HG03558 (cell line): ENCODE measurements around the gene IL18R1.

ENCODE experiments used
- ATAC-seq: cut with Tn5 transposase; IDR thresholded peaks from one replicate; pipeline ENCODE4 v1.9.1; 2021; ENCODE audit warnings: moderate number of reproducible peaks; ENCODE audit not compliant: unreplicated experiment; ENCODE audit errors: extremely low read depth

Gene IL18R1

DNA sequence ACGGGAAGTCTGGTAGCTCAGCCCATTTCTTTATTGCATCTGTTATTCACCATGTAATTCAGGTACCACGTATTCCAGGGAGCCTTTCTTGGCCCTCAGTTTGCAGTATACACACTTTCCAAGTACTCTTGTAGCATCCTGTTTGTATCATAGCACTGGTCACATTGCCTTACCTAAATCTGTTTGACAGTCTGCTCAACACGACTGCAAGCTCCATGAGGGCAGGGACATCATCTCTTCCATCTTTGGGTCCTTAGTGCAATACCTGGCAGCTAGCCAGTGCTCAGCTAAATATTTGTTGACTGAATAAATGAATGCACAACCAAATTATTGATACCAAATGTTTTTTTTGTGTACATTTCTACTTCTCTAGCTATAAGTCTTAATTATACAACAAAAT is 11.2 kb upstream of the IL18R1 start:
- ATAC-seq: no peak

DNA sequence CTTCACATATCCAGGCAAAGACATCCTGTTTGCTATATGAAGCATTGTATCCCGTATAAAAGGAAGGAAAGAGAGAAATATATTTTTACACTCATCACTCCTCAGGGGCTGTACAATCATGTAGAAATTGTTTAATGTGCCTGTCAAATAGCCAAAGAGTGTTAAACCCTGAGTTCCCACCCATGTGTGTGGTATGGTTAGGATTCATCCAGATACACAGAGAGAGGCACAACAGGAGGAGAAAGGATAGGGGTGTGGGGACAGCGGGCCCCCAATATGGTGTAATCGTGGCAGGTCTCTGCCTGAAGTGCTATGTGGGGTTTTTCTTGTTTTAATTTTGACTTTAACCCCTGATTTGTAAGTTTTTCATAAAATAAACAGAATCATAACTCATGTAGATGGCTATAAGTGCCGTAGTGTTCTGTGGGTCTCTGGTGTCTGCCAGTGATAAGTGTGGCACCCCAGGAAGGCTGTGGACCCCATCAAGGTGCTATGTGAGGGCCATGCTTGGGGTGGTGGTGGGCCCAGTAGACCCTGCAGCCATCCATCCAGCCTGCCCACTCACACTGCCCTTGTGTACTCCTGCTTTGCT is 10.2 kb upstream of the IL18R1 start:
- ATAC-seq: no peak

DNA sequence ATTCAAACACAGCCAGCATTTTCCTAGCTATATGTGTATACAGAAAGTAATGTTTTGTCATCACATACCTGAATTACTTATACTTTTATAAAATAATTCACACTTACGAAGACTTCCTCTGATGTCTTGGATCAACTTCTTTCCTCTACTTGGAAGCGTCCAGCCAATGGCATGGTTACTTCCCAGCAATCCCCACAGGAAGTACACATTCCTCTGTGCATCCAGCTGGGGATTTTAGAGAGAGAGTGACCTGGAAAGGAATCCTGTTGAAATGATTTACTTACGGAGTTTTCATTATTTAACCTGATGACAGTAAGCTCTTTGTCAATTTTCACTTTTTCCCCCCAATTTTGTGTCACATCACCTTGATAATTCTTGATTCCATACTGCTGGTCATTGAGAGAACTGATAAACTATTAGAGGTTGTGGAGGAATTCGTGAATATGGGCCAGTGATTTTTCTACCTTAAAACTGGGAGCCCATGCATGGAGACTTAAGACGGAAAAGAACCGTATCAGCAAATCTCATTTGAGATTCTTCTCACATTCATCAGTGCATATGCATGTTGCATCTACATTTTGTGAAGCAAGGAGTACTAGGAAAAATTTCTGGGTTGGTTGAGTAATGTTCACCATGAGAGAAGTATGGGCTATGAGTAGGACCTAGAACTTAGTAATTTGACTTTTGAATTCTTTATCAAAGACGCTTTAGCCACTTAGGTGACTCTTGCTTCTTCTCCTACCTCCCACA is 9.0 kb upstream of the IL18R1 start:
- no peak for ATAC-seq

GRCh38 chr2:102350137-102350793 is 5.3 kb upstream of the IL18R1 start:
- no peak for ATAC-seq

- ATAC-seq: no peak
Observed at GRCh38 chr2:102356381-102356712, 751 bp downstream of the IL18R1 start.

GRCh38 chr2:102356741-102357140 is 1.1 kb downstream of the IL18R1 start:
- no peak for ATAC-seq

- ATAC-seq: no peak
Observed at GRCh38 chr2:102357937-102358336, 2.3 kb downstream of the IL18R1 start.

DNA sequence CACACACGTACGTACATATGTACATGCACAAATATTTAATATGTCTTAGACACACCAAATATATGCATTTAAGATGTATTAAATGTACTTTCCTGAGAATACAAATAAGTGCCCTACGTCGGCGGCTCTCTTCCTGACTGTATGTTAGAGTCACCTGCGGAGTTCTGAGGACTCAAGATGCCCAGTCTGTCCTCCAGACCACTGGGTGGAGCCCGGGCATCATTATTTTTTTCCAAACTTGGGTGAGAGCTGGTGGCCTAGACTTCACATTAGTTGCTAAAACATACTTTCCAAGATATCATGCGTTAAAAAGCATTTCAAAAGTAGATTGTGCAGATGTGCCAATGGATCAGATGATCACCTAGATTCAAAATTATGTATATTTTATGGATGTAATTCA is 2.9 kb downstream of the IL18R1 start:
- ATAC-seq: no peak

DNA sequence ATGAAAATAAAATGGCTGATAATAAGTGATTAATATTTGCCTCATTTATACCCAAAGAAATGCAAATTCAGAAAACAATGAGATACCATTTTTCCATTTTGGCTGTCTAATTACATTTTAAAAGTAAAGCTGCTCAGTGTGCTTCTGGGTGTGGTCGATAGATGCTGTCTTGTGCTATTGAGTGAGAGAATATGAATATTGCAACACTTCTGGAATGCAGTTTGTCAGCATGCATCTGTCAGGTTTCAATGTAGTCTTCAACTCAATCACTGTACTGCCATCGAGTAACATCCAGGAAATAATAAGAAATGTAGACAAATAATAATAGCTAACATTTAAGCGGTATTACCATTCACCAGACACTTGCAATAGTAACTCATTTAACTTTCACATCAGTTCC is 3.9 kb downstream of the IL18R1 start:
- ATAC-seq: no peak

- no peak for ATAC-seq
Observed at GRCh38 chr2:102361632-102362241, 6.1 kb downstream of the IL18R1 start.

DNA sequence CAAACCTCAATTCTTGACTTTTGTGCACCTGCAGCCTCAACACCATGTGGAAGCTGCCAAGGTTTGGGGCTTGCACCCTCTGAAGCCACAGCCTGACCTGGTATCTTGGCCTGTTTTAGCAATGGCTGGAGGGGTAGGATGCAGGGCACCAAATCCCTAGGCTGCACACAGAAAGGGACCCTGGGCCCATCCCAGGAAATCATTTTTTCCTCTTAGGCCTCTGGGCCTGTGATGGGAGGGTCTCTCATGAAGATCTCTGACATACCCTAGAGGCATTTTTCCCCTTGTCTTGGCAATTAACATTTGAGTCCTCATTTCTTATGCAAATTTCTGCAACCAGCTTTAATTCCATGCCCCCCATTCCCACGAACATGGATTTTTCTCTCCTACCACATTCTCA is 10.2 kb downstream of the IL18R1 start:
- ATAC-seq: no peak

- no peak for ATAC-seq
Observed at GRCh38 chr2:102366406-102367112, 11.0 kb downstream of the IL18R1 start.

DNA sequence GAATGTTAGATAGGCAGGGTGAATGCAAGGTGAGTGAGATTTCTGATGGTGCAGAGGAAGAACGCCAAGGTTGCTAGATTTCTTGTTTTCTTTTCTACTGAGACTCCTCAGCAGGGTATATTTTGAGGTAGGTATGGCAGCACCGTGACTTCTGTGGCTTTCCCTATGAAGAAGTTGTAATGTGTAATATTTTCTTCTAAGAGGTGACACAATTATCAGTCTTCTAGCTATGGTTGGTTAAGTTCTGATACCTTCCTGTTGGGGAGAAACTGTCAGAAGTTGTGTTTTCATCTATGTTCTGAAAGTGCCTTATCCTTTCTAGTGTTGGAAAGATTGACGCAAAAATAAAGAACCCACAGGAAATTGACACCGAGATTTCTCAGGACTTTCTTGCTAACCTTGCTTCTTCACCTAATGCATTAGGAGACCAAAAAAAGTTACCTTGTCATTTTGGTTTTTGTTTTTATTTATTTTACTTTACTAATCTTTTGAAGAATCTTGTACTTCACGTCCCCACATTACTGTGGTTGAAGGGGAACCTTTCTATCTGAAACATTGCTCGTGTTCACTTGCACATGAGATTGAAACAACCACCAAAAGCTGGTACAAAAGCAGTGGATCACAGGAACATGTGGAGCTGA is 11.9 kb downstream of the IL18R1 start:
- ATAC-seq: peak; percentile 49

DNA sequence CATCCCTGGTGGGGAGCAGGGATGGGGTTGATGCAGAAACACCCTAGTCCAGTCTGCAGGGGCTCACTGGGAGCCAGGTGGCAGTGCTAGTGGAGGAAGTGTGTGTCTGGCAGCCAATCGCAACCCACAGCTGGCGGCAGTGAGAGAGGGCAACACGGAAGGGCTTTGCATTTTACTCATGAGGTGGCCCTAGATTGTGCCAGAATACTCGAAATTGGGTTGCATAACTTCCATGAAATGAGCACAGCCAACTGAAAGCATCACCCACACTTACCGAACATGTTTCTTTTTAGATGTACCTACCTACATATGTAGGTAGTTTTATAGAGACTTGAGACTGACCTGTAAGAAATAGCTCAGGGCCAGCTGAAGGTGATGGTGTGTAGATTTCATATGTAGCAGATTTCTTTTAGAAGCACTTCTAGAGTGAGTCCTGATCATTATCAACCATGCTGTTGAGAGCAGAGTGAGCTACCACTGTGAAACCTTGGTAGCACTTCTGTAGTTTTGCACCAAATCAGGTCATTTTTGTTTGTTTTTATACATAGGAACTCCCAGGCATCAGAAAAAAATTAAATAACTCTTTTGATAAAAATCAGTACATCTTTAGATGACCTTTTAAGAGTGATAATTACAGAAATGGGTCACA is 13.0 kb downstream of the IL18R1 start:
- no peak for ATAC-seq

- ATAC-seq: no peak
Observed at GRCh38 chr2:102369866-102370265, 14.3 kb downstream of the IL18R1 start.

GRCh38 chr2:102376052-102376591 is 20.5 kb downstream of the IL18R1 start:
- no peak for ATAC-seq

GRCh38 chr2:102383722-102384121 is 28.1 kb downstream of the IL18R1 start:
- ATAC-seq: no peak

DNA sequence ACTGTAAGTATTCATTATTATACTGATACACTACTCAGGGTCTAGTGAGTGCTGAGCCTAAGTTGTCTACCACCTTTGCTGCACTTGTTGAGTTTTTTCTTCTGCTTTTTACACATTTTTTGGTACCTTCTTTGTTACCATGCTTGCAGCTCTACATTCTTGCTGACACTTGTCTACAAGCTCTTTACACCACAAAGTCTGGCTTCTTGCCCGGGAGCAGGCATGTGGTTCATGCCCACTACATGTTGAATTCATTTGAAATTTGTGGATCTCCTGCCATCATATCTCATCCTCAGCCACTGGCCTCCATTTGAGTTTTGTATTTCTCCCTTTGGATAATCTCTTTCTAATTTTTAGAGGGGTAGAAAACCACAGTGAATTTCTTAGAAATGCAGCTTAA is 29.9 kb downstream of the IL18R1 start:
- ATAC-seq: no peak

DNA sequence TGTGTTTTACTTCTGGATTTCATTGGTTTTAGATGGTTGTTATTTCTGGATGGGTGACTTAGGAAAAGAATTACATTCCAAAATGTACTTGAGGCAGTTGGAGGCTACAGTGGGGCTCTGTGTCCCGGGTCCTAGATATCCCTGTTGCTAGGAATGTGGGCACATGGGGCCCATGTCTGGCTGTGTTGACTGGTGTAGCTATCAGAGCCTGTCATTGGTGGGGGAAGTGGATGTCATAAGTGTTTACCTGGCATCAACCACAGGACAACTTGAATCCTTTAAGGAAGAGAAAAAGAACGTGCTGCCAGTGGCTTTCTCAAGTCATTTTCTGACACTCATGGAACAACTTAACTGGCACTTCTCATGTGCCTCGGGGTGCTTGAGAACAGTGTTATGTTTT is 30.4 kb downstream of the IL18R1 start:
- ATAC-seq: no peak
